ENCODE data around the gene SLC5A6.

DNA sequence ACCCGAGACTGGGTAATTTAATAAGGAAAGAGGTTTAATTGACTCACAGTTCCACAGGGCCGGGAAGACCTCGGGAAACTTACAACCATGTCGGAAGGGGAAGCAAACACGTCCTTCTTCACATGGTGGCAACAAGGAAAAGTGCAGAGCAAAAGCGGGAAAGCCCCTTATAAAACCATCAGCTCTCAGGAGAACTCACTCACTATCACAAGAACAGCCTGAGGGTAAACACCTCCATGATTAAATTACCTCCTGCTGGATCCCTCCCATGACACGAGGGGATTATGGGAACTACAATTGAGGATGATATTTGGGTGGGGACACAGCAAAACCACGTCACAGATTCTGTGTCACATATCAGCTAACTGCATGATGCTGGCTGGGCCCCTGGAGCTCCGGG lies 51.9 kb downstream of the SLC5A6 start:
- TF ChIP-seq POLR2AphosphoS5 (IDR thresholded peaks at IDR 0.05; ENCODE audit: low read depth, low read length) = no peak
- TF ChIP-seq POLR2A (IDR thresholded peaks at IDR 0.05; ENCODE audit: low read depth, low read length) = no peak
- no peak for TF ChIP-seq TAF1 (IDR thresholded peaks at IDR 0.05; ENCODE audit: low read depth, low read length)
- no peak for TF ChIP-seq SPI1 (IDR thresholded peaks at IDR 0.05; ENCODE audit: low read depth, low read length)
